Activated CD4-positive, alpha-beta T cell treated with anti-CD3 and anti-CD28 coated beads, Interleukin-10, Interleukin-2, amounts not matched to agents 100 ng/mL and 50 ng/mL, durations not matched to agents 16 hours and 8 hours (primary cell): ENCODE measurements around the gene KRT86.
A peak's percentile ranks its signal among the peaks of the same experiment; 100 is the strongest.

Experiments
- DNase-seq: peaks from one replicate; pipeline ENCODE4 v3.0.0-alpha.2; 2020

The KRT86 gene

DNA sequence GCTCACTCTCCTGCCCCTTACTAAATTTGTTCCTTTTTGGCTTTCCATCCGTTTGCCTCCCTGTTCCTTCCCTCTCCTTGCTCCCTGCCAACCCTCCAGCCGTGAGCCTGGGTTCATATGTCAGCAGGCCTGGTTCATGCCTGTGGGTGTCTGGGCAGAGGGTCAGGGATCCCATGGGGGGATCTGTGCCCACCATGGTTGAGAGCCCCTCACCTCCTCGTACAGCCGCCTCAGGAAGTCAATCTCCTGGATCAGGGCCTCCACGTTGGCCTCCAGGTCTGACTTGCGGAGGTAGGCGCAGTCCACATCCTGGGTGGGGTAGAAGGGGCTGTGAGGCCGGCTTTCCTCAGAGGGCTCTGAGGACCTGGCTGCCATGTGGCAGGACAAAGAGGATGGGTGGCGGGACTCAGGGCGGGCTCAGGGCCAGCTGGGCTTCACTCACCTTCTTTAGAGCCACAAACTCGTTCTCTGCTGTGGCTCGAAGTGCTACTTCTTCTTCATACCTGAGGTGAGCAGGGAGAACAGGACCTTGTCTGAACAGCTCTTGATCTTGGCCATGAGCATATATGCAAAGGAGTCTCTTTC is 43.1 kb downstream of the KRT86 start:
- DNase-seq = no peak

DNA sequence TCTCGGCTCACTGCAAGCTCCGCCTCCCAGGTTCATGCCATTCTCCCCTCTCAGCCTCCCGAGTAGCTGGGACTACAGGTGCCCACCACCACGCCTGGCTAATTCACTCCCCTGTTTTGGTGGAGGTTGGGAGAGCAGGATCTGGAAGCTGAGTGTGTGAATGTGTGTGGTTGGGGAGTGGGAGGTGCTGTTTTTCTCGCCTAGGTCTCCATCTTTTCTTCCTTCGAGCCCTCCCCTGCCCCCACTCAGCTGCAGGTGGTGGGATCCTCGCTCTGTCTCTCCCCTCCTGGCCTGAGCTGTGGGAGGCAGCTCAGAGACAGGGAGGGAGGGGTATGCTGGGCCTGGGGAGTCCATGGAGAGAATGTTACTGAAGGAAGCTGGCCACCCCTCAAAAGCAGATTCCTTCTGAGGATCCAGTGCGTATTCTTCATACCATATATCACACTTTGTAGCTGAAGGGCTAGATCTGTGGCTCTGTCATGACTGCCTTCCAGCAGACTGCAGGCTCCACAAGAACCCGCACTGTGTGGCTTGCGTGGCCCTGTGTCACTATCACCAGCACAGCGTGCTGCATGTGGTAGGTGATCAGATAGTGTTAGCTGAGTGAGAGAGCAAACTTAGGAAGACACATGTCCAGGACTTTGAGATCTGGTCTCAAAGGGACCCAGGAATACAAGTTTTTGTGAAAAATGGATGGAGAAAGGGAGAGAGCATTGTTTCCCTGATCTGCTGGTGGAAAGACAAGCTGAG is 44.0 kb downstream of the KRT86 start:
- no peak for DNase-seq

DNA sequence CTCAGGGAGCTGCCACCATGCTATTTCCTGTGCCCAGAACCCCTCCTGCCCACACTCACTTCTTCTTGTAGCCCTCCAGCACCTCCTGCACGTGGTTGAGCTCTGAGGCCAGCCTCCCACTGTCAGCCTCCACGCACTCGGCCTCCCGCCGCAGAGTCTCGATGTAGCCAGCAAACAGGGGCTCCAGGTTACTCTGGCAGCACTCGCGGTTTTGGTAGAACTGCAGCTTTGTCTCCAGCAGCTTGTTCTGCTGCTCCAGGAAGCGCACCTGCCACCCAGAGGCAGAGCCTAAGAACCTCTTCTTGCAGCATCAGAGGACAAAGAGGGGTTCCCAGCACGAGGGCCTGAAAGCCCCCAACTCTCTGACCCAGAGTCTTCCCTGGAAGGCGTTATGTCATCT is 44.7 kb downstream of the KRT86 start:
- no peak for DNase-seq

DNA sequence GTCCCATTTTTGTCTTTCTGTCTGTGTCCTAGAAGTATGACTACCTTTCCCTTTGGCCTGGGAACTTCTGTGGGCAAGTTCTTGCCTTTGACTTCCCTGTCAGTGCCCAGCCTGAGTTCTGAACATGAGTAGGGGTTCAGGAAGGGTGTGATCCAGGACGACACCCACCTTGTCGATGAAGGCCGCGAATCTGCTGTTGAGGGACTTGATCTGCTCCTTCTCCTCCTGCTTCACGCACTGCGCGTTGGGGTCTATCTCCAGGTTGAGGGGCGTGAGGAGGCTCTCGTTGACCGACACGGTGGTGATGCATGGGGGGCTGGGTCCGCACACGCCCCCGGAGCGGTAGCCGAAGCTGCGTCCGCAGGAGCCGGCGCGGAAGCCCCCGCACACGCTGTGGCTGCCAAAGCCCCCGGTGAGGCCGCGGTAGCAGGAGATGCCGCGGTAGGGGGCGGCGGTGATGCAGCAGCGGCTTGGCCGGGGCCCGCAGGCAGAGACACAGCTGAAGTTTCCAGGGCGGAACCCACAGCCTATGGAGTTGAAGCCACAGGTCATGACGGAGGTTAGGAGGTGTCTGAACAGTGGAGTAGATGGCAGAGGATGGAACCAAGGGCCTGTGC is 46.4 kb downstream of the KRT86 start, which contains the start of gene KRT83:
KRT83 (minus strand) TSS at position 615 of the 617 bp plus-strand sequence; CDS start at position 552, 63 bp downstream.
- DNase-seq = no peak

DNA sequence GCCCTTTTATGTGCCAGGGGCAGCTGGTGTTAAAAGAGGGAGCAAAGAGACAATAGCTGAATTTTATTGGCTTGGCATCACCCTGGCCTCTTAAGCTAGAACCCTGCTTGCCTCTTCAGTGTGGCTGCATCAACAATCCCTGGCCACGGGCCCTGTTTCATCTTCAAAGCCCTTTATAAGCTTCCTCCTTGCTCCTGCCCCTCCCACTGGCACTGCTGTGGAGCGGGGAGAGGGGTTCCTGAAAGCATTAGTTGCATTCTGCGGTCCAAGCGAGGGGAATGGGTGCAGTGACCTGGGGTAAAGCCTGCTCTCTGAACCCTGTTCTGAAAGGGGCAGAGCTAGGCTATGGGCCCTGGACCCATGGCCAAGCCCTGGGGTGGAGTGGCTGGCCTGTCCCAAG is 47.0 kb downstream of the KRT86 start:
- no peak for DNase-seq

DNA sequence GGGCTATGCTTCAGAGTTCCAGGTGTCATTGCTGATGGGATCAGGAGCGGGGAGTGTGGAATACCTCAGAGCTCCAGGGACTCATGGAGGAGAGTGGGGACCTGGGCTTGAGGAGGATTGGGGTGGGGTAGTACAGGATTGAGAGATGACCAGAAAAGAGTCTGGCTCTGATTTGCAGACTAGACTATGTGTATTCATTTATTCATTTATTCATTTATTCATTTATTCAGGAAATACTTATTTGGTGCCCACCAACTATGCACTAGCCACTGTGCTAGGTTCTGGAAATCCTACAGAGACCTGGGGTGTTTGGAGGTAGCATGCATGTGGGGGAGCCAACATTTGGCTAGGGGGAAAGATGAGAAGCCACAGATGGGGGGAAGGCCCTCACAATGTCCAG is 47.6 kb downstream of the KRT86 start:
- no peak for DNase-seq

DNA sequence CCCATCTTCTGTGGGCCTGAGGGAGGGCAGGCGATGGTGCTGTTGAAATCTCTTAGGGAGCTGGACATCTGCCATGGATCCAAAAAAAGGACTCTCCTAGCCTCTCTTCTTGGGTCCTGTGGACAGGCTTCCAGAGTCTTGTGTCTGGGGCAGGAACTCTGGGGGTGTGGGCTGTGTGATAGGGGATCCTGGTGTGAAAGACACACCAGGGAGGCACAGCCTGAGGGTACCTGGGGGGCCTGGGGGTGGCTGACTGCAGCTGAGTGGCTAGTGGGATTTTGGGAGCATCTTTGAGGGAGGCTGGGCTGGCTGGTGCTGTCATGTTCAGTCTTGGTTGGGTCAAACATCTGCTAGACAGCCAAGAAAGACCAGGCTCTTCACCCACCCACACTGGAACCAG is 48.6 kb downstream of the KRT86 start:
- no peak for DNase-seq

DNA sequence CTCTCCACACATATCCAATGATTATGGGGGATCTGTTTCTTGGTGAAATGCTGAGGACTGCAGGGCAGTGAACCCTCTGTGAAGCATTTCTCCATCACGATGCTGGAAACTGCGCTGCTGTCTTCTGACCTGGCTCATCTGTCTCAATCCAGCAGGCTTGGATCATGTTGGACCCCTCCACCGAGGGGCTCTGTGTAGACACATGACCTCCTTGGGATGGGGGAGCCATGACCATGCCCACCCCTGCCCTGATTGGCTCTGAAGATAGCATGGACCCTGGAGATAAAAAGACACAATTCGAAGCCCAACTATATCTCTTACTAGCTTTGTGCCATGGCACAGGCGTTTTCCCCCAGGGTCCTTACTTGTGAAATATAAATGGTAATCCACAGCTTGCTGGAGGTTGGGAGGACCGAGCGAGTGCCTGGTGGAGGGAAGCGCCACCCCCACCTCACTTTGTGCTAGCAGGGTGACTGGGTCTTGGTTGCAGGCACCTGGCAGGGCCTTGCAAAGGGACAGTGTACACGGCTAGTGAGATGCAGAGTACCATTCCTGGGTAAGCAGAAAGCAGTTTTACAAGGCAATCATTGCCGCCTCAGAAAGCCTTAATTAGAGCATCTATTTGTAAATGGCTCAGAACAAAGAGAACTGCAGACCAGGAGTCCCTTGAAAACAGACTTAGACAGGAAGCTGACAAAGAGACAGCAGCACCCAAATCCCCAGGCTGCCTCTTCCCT is 49.1 kb downstream of the KRT86 start:
- DNase-seq = no peak

DNA sequence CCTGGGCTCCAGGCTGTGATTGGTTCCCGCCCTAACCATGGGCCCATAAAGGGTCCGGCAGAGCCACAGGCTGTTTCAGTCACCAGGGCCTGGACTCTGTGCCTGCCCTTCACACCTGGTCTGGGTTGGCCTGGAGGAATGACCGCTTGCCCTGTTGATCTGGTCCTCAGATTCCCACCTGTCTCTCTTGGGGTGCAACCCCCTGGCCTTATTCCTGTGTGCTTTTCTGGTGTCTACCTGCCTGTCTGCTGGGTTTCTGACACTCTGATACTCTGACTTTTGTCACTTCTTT is 49.7 kb downstream of the KRT86 start:
- DNase-seq = no peak

DNA sequence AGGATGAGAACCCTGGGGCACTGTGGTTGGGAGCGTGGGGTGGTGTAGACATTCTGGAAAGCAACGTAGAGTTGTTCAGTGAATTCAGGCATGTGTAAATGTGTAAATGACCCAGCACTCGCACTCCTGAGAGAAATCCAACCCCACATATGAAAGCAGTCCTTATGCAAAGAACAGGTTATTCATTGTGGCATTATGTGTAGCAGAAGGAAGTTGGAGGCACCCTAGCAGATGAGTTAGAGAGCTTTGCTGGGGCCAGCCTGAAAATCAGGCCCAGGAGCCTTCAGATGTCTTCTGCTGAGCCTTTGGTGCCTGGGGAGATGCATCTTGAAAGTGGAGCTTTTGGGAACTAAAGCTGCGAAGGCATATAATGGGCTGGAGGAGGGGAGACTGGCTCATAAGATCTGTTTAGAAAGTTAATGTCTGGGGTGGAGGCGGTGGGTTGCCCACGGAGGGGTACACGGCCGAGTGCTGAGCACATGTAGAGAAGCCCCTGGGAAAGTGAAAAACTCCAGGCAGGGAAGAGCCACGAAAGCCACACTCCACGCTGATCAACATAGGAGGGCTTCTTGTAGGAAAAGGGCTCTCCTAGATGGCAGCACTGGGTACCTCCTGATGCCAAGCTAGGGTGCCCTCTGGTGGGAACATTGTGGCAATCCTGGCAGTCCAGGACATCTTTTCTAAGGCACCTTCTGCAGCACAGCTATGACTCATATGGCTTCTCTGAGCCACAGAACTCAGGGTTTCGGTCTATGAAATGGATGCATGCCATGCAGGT is 52.8 kb downstream of the KRT86 start:
- DNase-seq = peak; percentile 93

DNA sequence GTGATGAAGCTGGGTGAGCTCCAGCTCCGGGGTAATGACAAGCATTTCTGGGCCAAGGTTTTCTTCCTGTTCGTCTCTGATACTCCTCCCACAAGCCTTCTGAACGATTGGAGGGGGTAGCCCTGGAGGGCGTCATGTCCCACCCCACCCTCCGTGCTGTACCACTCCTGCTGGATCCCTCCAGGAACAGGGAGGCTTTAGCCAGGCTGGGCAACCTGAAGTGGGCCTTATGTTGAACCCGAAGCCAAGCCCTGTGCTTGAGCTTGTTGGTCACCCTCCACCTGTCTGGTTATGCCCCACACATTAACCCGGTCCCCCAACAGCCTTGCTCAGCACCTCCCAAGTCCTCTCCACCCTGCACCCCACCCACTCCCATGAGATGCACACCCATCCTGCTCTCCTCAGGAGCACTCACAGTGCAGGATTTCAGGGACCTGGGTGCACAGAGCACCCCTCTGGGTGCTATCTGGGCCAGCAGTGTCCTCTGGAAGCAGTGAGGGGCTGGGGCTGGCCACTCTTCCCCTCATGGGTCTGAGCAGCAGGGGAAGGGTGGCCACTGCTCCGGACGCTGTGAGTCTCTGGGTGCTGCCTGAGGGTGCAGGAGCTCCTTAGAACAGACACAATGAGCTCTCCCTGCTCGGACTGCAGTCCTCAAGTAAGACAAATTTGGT is 53.5 kb downstream of the KRT86 start:
- DNase-seq = no peak

DNA sequence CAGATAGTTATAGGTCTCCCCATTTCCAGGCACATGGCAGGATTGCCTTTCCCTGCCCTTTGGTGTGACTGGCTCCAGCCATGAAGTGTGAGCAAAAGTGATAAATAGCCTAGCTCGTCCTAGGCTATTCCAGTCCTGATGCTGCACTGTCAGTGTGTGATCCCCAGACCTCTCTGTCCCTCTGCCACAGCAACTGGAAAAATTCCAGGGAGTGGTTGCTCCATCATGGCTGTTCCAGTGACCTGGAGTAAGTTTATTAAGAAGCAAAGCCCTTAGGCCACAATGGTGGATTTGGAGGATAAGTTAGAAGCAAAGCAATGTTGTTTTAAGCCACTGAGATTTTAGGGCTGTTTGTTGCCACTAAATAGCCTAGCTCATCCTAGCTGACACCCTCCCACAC is 56.6 kb downstream of the KRT86 start:
- no peak for DNase-seq

DNA sequence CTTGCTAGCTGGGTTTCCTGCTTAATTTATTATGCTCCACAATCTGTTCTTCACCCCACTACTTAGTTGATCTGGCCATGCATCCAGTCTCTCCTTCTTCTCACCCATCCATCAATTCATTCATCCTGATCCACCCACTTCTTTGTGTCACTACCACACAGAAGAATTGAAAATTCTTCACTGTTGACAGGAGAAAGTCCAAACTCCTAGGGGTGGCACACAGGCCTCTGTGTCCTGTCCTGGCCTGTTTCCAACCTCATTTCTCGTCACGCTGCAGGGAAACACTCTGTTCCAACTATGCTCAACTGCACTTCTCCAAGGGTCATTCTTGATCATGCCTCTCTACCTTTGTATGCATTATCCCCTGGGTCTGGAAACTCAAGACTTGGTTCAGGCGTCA is 57.4 kb downstream of the KRT86 start:
- DNase-seq = no peak

DNA sequence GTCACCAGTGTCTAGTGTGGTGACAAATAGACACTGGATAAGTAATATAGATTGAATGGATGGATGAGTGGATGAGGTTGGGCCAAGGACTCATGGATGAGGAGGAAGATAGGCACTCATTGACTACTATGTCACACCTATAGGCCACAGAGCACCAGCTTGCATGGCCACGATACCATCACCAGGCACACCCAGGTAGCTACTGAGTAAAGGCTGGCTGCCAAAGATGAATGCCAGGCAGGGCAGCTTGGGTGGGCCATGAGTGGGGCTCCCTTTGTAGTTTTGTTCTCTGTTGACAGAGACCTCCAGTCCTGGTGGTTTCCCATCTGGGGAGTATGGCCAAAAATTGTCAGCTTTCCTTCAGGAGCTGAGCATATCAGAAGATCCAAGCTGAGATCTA is 57.9 kb downstream of the KRT86 start:
- DNase-seq = no peak

DNA sequence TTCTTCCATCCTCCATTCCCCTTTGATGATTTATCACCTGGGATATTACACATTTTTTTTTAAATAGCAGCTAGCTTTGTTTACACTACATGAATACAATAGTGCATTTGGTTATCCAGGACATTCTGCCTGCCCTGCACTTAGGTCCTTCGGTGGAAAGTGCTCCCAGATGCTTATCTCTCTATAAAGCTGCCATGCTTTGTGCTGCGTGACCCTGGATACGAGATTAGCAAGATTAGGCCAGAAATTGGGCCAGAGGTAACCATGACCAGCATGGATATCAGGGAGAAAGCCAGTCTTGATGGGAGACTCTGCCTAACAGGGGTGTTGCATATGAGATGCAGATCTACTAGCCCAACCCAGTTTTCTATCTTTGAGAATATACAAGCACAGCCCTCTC is 58.9 kb downstream of the KRT86 start:
- DNase-seq = no peak

DNA sequence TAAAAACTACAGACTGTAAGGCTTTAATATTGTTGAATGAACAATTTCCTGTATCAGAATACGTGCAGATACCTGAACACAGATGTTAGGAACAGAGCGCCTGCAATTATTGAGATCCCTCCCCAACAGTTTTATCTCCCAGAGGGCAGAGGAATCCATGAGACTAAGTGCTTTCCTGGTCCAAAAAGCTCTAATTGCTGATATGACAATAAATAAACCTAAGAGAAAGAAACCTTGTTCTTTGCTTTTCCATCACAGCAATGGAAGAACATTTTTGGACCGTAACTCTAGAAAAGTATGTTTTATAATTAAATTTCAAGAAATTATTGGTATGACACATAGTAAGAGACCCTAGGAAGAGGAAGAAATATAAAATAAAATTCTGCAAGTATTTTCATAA is 59.7 kb downstream of the KRT86 start:
- no peak for DNase-seq

DNA sequence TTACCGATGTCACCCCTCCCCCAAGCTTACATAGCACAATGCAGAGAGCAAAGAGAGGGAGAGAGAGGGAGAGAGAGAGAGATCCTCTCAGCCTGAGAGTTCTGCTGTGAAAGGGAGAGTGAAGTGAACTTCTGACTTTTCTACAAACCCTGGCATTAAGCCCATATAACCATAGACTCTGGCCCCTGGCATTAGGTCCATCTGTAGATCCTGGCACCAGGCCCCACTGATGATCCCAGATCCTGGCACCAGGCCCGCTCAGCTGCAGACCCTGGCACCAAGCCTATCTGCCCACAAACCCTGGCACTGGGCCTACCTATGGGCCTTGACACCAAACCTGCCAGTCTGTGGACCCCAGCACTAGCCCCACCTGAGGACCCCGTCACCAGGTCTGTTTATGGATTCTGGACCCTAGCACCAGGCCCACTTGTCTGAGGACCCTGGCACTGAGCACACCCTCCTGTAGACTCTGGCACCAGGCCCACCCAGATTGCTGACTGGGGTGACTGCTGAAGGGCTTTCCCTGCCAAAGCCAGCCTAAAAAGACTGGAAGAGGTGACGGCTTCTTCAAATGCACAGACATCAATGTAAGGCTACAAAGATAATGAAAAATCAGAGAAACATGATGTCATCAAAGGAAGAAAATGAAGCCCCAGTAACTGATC is 61.3 kb downstream of the KRT86 start:
- no peak for DNase-seq

DNA sequence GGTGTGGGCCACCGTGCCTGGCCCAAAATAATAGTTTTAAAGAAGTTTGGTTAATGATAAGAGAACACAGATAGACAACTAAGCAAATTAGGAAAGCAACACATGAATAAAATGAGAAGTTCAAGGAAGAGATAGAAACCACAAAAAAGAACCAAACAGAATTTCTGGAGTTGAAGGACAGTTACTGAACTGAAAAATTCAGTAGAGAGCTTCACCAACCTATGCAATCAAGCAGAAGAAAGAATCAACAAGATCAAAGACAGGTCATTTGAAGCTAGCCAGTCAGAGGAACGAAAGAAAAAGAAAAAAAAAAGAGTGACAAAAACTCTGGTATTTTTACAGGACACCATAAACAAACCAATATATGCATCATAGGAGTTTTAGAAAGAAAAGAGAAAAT is 62.2 kb downstream of the KRT86 start:
- DNase-seq = no peak

DNA sequence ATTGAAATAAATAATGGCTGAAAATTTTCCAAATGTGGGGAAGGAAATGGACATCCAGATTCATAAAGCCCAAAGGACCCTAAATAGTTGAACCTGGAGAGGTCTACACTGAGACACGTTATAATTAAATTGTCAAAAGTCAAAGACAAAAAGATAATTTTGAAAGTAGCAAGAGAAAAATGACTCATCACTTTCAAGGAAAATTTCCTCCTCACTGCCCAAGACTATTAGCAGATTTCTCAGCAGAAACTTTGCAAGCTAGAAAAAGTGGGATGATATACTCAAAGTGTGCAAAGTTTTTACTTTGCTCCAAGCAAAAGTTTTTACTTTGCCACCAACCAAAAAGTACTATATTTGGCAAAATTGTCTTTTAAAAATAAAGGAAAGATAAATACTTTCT is 62.6 kb downstream of the KRT86 start:
- DNase-seq = no peak

DNA sequence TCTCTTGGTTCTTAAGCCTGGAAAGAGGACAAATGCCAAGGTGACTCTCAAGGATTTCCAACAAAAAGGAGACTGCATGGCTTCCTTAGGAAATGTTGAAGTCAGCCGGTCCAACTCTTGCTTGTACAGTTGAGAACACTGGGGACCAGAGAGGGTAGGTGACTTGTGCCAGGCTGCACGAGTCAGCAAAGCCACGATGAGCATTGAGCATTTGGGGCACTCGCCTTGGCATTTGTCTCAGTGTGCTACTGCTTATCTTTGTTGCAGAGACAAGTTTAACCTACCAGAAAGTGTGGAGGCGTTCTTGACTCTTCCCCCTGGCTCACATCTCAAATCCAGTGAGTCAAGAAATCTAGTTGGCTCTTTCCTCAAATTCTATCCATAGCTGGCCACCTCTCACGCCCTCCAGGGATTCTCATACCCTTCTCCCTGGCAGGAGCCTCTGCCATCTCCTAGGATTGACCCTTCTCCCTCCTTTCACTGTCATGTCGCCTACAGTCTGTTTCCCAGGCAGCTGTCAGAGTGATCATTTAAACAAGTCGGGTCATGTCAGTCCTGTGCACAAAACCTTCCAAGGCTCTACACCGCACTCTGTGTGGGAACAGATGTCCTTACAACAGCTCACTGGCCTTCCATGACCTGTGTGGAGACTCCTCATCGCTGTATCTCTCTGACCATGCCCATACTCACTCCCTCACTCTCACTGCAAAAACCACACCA is 64.0 kb downstream of the KRT86 start:
- no peak for DNase-seq

DNA sequence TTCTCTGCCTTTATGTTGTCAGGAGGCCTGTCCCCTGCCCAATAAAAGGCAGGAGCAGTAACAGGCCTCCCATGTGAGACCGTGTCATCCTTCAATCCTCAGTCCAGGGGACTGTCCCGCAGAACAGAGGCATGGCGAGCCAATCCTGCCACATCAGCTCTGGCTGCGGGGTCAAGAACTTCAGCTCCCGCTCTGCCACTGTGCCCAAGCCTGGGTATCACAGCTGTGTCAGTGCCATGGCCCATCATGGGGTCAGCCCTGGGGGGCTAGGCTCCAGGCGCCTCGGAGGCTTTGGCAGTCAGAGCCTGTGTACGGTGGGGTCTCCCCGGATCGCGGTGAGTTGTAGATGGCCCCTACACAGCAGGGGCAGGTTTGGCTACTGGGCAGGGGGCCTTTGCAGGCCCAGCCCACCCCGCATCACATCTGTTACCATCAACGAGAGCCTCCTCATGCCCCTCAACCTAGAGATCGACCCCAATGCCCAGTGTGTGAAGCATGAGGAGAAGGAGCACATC is 66.7 kb downstream of the KRT86 start:
- no peak for DNase-seq
